Measurements from ENCODE around the gene NFX1.
"Not testable (repeated sequence)": the region's sequence is repeated elsewhere in the genome, so short reads cannot be mapped to it uniquely, and the experiment has no call there.

The NFX1 gene

GRCh38 chr9:33306037-33306436 lies 15.7 kb downstream of the NFX1 start:
- DNase-seq (ENCODE audit: low read depth, low spot score), result no peak
- no peak overlapping the region for H3K27ac ChIP-seq

GRCh38 chr9:33307067-33307466 lies 16.8 kb downstream of the NFX1 start:
- H3K27ac ChIP-seq, result no peak overlapping the region
- DNase-seq (ENCODE audit: low read depth, low spot score), result no peak

- no peak overlapping the region for H3K27ac ChIP-seq
- DNase-seq (ENCODE audit: low read depth, low spot score), result no peak
Measured at GRCh38 chr9:33309903-33310302, 19.6 kb downstream of the NFX1 start.

GRCh38 chr9:33310748-33311147 lies 20.4 kb downstream of the NFX1 start:
- no peak for DNase-seq (ENCODE audit: low read depth, low spot score)
- no peak overlapping the region for H3K27ac ChIP-seq

GRCh38 chr9:33311953-33312352 lies 21.6 kb downstream of the NFX1 start:
- no peak for DNase-seq (ENCODE audit: low read depth, low spot score)
- H3K27ac ChIP-seq, result no peak overlapping the region

- no peak for DNase-seq (ENCODE audit: low read depth, low spot score)
- H3K27ac ChIP-seq, result no peak overlapping the region
Measured at GRCh38 chr9:33315371-33315770, 25.1 kb downstream of the NFX1 start.

- H3K27ac ChIP-seq; DNase-seq (ENCODE audit: low read depth, low spot score): not testable (repeated sequence)
Measured at GRCh38 chr9:33317136-33317535, 26.8 kb downstream of the NFX1 start.

- H3K27ac ChIP-seq, result no peak overlapping the region
- DNase-seq (ENCODE audit: low read depth, low spot score), result no peak
Measured at GRCh38 chr9:33318225-33318624, 27.9 kb downstream of the NFX1 start.

- DNase-seq (ENCODE audit: low read depth, low spot score), result no peak
- H3K27ac ChIP-seq, result peak overlapping the region; percentile 92
Measured at GRCh38 chr9:33318781-33319180, 28.5 kb downstream of the NFX1 start.

- no peak for DNase-seq (ENCODE audit: low read depth, low spot score)
- H3K27ac ChIP-seq, result peak overlapping the region; percentile 92
Measured at GRCh38 chr9:33320230-33320567, 29.9 kb downstream of the NFX1 start.

- DNase-seq (ENCODE audit: low read depth, low spot score), result peak; percentile 52
- H3K27ac ChIP-seq, result peak overlapping the region; percentile 92
Measured at GRCh38 chr9:33320568-33321261, 30.4 kb downstream of the NFX1 start.

GRCh38 chr9:33329117-33329563 lies 38.8 kb downstream of the NFX1 start:
- peak overlapping the region; percentile 93 for H3K27ac ChIP-seq
- DNase-seq (ENCODE audit: low read depth, low spot score), result peak; percentile 99

GRCh38 chr9:33329979-33330378 lies 39.7 kb downstream of the NFX1 start:
- DNase-seq (ENCODE audit: low read depth, low spot score), result peak; percentile 29
- peak overlapping the region; percentile 93 for H3K27ac ChIP-seq

GRCh38 chr9:33331377-33331891 lies 41.1 kb downstream of the NFX1 start:
- DNase-seq (ENCODE audit: low read depth, low spot score), result no peak
- H3K27ac ChIP-seq, result no peak overlapping the region

- no peak overlapping the region for H3K27ac ChIP-seq
- no peak for DNase-seq (ENCODE audit: low read depth, low spot score)
Measured at GRCh38 chr9:33332011-33332410, 41.7 kb downstream of the NFX1 start.

- DNase-seq (ENCODE audit: low read depth, low spot score); H3K27ac ChIP-seq: not testable (repeated sequence)
Measured at GRCh38 chr9:33332956-33333355, 42.6 kb downstream of the NFX1 start.

GRCh38 chr9:33340186-33340585 lies 49.9 kb downstream of the NFX1 start:
- H3K27ac ChIP-seq, result no peak overlapping the region
- DNase-seq (ENCODE audit: low read depth, low spot score), result no peak

GRCh38 chr9:33341182-33341581 lies 50.9 kb downstream of the NFX1 start:
- no peak overlapping the region for H3K27ac ChIP-seq
- DNase-seq (ENCODE audit: low read depth, low spot score), result no peak

- H3K27ac ChIP-seq, result no peak overlapping the region
- DNase-seq (ENCODE audit: low read depth, low spot score), result no peak
Measured at GRCh38 chr9:33344145-33344544, 53.8 kb downstream of the NFX1 start.

- no peak overlapping the region for H3K27ac ChIP-seq
- DNase-seq (ENCODE audit: low read depth, low spot score), result no peak
Measured at GRCh38 chr9:33346564-33346963, 56.2 kb downstream of the NFX1 start.

- DNase-seq (ENCODE audit: low read depth, low spot score), result no peak
- no peak overlapping the region for H3K27ac ChIP-seq
Measured at GRCh38 chr9:33348998-33349397, 58.7 kb downstream of the NFX1 start.

- no peak for DNase-seq (ENCODE audit: low read depth, low spot score)
- no peak overlapping the region for H3K27ac ChIP-seq
Measured at GRCh38 chr9:33349743-33350142, 59.4 kb downstream of the NFX1 start.

Data from epithelial cell of prostate (primary cell).